Retinal pigment epithelial cell (primary cell): ENCODE measurements around the gene COX7A1.

Experiments
- DNase-seq: peaks from one replicate; pipeline ENCODE4 v3.0.0-alpha.2; 2010; ENCODE audit warnings: low read depth
- H3K4me3 ChIP-seq: 2 replicates; pipeline ENCODE4 v1.5.1; 2011; ENCODE audit warnings: mild to moderate bottlenecking, low read length, control low read depth, moderate library complexity
- TF ChIP-seq, protein P1 (sequence below): conservative IDR thresholded peaks from 2 replicates; pipeline ENCODE4 v1.5.1; 2011; ENCODE audit warnings: low read depth, low read length, control low read depth, inconsistent platforms

COX7A1 gene

DNA sequence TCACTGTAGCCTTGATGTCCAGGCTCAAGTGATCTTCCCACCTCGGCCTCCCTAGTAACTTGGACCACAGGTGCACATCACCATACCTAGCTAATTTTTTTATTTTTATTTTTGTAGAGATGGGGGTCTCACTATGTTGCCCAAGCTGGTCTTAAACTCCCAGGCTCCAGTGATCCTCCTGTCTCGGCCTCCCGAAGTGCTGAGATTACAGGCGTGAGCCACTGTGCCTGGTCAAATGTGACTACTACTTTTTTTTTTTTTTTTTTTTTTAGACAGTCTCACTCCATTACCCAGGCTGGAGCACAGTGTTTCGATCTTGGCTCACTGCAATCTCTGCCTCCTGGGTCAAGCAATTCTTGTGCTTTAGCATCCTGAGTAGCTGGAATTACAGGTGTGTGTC lies 20.6 kb upstream of the COX7A1 start:
- no peak for DNase-seq
- TF ChIP-seq, protein P1, sequence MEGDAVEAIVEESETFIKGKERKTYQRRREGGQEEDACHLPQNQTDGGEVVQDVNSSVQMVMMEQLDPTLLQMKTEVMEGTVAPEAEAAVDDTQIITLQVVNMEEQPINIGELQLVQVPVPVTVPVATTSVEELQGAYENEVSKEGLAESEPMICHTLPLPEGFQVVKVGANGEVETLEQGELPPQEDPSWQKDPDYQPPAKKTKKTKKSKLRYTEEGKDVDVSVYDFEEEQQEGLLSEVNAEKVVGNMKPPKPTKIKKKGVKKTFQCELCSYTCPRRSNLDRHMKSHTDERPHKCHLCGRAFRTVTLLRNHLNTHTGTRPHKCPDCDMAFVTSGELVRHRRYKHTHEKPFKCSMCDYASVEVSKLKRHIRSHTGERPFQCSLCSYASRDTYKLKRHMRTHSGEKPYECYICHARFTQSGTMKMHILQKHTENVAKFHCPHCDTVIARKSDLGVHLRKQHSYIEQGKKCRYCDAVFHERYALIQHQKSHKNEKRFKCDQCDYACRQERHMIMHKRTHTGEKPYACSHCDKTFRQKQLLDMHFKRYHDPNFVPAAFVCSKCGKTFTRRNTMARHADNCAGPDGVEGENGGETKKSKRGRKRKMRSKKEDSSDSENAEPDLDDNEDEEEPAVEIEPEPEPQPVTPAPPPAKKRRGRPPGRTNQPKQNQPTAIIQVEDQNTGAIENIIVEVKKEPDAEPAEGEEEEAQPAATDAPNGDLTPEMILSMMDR, result no peak
- H3K4me3 ChIP-seq, result no peak overlapping the region

DNA sequence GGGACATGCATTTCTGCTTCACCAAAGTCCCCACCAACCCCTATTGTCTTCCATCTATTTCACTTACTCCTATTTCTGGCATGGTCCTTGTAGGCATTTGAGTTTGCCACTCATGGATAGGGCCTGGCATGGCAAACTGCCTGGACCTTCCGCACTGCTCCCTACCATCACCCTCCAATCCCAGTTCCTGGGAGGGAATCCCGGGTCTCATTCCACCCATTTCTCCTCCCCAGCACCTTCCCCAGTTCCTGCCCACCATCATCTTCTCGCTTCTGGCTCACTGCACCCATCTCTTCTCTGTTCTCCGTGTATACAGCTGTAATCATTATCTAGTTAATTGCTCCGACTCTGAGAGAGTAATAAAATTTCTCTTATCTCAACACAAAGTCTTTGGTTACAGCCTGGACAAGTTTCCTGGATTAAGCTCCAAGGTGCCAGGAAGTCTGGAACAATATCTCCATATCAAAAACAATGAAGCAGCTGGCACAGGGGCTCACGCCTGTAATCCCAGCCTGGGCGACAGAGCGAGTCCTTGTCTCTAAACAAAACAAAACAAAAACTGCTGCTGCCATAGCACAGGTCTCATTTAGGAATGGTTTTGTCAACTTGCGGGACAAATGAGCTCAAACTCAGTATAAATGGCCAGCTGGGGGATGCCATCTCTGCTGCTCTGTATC lies 17.0 kb upstream of the COX7A1 start:
- TF ChIP-seq, protein P1, result no peak
- H3K4me3 ChIP-seq, result no peak overlapping the region
- peak; percentile 84 for DNase-seq

DNA sequence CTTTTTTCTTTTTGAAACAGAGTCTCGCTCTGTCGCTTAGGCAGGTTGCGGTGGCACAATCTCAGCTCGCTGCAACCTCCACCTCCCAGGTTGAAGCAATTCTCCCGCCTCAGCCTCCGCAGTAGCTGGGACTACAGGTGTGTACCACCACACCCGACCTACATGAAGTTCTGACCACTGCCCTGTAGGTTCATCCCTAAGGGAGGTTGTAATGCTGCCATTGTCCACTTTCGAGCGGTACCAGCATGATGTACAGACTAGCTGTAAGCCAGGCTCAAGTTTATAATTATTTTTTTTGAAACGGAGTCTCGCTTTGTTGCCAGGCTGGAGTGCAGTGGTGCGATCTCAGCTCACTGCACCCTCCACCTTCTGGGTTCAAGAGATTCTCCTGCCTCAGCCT lies 11.6 kb upstream of the COX7A1 start:
- no peak for DNase-seq
- no peak overlapping the region for H3K4me3 ChIP-seq
- TF ChIP-seq, protein P1, result no peak

DNA sequence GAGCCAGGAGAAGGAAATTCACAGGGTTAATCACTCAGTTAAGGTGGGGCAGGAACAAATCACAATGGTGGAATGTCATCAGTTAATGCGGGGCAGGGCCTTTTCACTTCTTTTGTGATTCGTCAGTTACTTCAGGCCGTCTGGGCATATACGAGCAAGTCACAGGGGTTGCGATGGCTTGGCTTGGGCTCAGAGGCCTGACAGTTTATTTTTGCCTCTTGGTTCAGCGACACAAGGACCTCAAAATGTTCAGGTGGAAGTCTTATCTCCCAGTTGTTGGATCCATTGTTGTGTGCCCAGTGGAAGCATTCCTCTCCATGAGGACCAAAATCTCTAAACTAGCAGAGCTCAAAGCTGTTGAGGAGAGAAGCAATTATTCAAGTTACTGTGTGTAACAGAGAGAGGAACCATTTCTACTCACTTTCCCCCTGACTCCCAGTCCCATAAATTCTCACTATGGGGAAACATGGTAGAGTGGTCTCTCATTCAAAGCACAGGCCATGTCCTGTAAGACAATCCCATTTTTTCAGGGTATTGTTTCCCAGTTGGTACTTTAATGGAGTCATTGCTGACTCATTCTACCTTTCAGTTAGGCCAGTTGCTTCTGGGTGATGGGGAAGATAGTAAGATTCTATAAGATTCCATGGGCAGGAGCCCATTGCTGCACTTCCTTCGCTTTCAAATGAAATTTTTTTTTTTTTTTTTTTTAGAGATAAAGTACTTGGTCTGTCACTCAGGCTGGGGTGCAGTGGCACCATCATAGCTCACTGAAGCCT lies 8.8 kb upstream of the COX7A1 start:
- H3K4me3 ChIP-seq, result no peak overlapping the region
- no peak for DNase-seq
- TF ChIP-seq, protein P1, result no peak

DNA sequence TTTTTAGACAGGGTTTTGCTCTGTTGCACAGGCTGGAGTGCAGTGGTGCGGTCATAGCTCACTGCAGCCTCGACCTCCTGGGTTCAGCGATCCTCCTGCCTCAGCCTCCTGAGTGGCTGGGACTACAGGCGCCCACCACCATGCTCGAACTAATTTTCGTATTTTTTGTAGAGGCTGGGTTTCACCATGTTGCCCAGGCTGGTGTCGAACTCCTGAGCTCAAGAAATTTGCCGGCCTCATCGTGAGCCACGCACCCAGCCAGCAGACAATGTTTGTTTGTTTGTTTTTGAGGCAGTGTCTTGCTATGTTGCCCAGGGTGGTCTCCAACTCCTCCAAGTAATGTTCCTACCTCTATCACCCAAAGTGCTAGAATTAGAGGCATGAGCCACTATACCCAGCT lies 879 bp upstream of the COX7A1 start:
- TF ChIP-seq, protein P1, result no peak
- H3K4me3 ChIP-seq, result no peak overlapping the region
- DNase-seq, result no peak

DNA sequence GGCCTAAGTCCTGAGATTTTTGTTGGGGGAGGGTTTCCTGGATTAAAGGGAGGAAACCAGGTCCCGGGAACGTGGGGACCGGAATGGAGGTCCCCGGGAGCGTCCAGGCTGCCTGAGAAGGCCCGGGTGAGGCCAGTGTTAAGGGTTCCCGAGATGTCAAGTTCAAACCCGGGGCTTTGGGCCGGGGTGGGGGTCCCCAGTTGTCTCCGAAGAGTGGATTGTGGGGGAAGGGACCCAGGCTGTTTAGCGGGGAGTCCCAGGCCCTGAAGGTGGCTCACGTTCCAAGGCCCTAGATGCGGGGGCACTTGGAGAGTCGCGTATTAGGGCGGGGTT lies 262 bp downstream of the COX7A1 start:
- no peak for DNase-seq
- peak overlapping the region; percentile 21 for H3K4me3 ChIP-seq
- TF ChIP-seq, protein P1, result no peak
